Raji (cell line): ENCODE results near the gene JAKMIP3.

Experiments used
- POLR2A ChIP-seq: IDR thresholded peaks from 2 replicates; pipeline ENCODE4 v1.6.1; 2011; ENCODE audit warnings: low read depth, low read length, control low read depth; ENCODE audit not compliant: insufficient read depth

The JAKMIP3 gene

GRCh38 chr10:132099389-132100090, 33.8 kb downstream of the JAKMIP3 start:
- no peak for TF ChIP-seq POLR2A

DNA sequence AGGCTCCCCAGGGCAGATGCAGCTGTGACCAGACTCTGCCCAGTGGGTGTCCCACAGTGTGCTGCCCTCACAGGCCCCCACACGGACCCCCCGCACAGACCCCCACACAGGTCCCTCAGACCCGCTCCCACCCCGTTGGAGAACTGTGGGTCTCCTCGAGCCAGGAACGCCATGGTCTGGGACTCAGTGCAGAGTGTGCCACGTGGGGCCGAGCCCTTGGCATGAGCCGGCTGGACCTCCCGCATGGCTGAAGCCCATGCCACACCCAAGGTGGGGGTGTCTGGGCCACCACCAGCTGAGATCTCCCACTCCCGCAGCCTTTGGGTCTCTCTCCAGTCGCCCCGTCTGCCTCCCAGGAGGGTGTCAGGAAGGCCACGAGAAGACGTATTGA, 34.3 kb downstream of the JAKMIP3 start:
- no peak for TF ChIP-seq POLR2A

- no peak for TF ChIP-seq POLR2A
These were observed 35.0 kb downstream of the JAKMIP3 start for GRCh38 chr10:132100556-132101349.

DNA sequence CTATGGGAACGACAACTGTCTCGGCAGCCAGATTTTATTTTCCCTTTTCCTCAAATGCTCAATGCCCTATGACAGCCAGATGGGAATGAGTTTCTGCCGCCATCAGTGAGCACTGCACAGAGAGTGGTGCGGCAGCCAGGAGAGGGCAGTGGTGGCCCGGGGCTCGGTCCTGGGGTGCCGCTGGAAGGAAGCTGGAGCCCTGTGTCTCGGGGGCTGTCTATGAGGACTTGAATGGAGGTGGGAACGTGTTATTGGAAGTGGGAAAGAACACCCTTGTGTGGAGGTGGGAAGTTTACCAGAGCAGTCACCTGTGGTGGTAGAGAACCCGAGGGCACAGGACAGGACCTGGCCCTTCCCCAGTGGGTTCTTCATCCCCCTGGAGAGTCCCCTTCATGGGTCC, 35.8 kb downstream of the JAKMIP3 start:
- no peak for TF ChIP-seq POLR2A

DNA sequence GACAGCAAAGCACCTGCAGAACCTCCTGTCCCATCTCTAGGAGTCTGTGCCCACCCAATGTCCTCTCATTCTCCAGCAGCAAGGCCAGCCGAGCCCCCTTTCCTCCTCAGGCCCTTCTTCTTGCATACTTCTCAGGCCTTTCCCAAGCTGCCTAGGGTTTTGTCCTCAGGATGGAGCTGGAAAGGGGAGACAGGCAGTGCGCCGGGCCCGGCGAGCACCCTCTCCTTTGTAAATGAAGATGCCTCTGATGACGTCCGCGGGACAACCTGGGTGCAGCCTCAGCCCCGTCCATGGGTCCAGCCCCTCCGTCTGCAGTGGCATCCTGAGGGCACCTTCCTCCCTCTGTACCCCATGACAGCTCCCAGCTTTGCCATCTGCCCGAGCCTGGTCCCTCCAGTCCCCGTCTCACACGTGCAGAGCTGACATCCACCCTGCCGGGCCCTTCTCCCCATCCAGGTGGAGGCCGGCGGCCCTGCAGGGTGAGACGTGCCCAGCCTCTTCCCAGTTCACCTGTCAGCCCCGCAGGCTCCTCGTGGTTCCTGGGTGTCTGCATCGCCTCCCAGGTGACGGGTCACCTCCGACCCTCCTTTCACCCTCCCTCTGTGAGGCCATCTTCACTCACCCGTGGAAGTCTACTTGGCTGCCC, 36.4 kb downstream of the JAKMIP3 start:
- TF ChIP-seq POLR2A: no peak

DNA sequence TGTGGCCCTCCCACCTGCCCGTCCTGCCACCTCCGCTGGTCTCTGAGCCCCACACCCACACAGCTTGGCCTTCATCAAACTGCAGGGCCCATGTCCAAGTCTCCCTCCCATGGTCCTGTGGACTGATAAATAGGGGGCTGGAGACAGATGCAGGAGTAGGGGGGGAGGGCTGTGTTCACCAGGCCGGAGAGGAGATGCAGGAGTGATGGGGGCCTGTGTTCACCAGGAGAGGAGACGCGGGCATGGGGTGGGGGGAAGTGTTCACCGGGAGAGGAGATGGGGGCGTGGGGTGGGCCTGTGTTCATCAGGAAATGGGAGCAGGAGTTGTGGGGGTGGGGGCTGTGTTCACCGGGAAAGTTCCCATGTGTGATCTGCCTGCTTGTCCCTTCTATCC, 37.0 kb downstream of the JAKMIP3 start:
- no peak for TF ChIP-seq POLR2A

GRCh38 chr10:132103116-132103910, 37.6 kb downstream of the JAKMIP3 start:
- no peak for TF ChIP-seq POLR2A

DNA sequence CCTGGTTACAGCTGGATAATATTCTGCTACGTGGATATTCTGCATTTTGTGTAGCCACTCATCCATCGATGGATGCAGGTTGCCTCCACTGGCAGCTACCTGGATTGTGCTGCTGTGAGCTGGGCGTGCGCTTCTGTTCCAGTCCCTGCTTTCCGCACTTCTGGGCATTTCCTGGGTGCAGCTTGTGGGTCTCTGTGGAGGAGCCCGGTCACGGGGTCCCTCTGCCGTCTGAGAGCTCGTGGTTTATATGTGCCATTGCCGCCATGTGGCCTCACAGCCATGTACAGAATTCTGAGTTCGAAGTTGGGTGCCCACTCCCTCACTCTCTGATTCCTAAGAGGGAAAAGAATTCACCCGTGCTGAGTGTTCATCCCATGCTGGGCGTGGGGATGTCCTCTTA, 38.3 kb downstream of the JAKMIP3 start:
- TF ChIP-seq POLR2A: no peak

- no peak for TF ChIP-seq POLR2A
These were observed 38.9 kb downstream of the JAKMIP3 start for GRCh38 chr10:132104471-132105301.

- TF ChIP-seq POLR2A: no peak
These were observed 39.7 kb downstream of the JAKMIP3 start for GRCh38 chr10:132105302-132105995.

DNA sequence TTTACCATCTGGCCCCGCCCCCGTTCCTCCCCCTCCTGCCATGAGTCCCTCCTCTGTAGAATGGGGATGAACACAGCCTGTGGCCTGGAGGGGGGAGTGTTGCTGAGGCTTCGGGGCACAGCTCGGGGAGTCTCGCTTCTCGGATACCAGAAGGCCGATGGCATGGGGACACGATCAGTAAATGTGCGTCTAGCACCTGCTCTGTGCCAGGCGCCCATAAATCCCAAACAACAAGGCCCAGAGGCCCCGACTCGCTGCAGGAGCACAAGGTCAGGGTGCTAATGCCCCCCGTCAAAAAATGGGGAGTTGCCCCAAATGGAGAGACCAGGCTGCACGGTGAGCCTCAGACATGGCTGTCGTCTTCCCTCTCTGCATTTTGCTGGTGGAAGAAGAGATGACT, 40.7 kb downstream of the JAKMIP3 start:
- TF ChIP-seq POLR2A: no peak

- TF ChIP-seq POLR2A: no peak
These were observed 41.6 kb downstream of the JAKMIP3 start for GRCh38 chr10:132107186-132107948.
